Caco-2 (cell line): ENCODE results near the gene FHOD3. TPM values are rescaled to one million over a fixed set of nuclear protein-coding genes. Genes with fewer than 3 reads are reported as not detected.

Experiments
- BruUV-seq: library from RNA; stranded (reverse); fragments of 400-500 nt; replicated peaks from 2 replicates; lab custom pipeline; 2021; lab: Mats Ljungman, UMichigan
- CTCF ChIA-PET: fragments of 300-600 bp; sonication (Branson Sonifier 250); formaldehyde crosslinking; loops from one replicate; lab custom pipeline; 2022; ENCODE audit warnings: antibody characterized with exemption; lab: Charles Lee
- POLR2A ChIA-PET: fragments of 300-600 bp; sonication (Branson Sonifier 250); formaldehyde crosslinking; loops from one replicate; lab custom pipeline; 2022; ENCODE audit warnings: antibody characterized with exemption; lab: Charles Lee
- DNase-seq, 2 experiments: peaks; one replicate each; pipeline versions ENCODE4 v3.0.0 to v3.0.0-alpha.2; 2020 to 2022
- H3K27me3 ChIP-seq: replicated peaks from 2 replicates; pipeline ENCODE4 v1.6.0; 2011; ENCODE audit warnings: low read length; ENCODE audit not compliant: control insufficient read depth, insufficient read depth
- H3K36me3 ChIP-seq: 2 replicates; pipeline ENCODE4 v1.5.1; 2011; ENCODE audit warnings: low read length; ENCODE audit not compliant: control insufficient read depth, insufficient read depth
- H3K4me1 ChIP-seq: fragments of 250-450 bp; sonication (Bioruptor Pico); 2 replicates; pipeline ENCODE4 v1.5.1; 2020; ENCODE audit warnings: mild to moderate bottlenecking
- H3K4me3 ChIP-seq: 2 replicates; pipeline ENCODE4 v1.5.1; 2011; ENCODE audit warnings: low read depth, mild to moderate bottlenecking, control low read depth, low read length
- H3K9me3 ChIP-seq: fragments of 250-450 bp; sonication (Bioruptor Pico); 2 replicates; pipeline ENCODE4 v1.5.1; 2020; ENCODE audit warnings: mild to moderate bottlenecking, moderate library complexity
- H3K27ac Mint-ChIP-seq: one replicate; pipeline ENCODE4 v1.8.0; 2022; ENCODE audit warnings: mixed read lengths; ENCODE audit not compliant: unreplicated experiment
- H3K27me3 Mint-ChIP-seq: one replicate; pipeline ENCODE4 v1.8.0; 2022; ENCODE audit warnings: mixed read lengths; ENCODE audit not compliant: insufficient read depth, unreplicated experiment
- H3K36me3 Mint-ChIP-seq: one replicate; pipeline ENCODE4 v1.8.0; 2022; ENCODE audit warnings: mild to moderate bottlenecking, mixed read lengths; ENCODE audit not compliant: insufficient read depth, unreplicated experiment
- H3K4me1 Mint-ChIP-seq: one replicate; pipeline ENCODE4 v1.8.0; 2022; ENCODE audit warnings: low read depth, mixed read lengths; ENCODE audit not compliant: unreplicated experiment
- H3K4me3 Mint-ChIP-seq: one replicate; pipeline ENCODE4 v1.8.0; 2022; ENCODE audit warnings: mild to moderate bottlenecking, moderate library complexity, mixed read lengths; ENCODE audit not compliant: unreplicated experiment
- H3K9me3 Mint-ChIP-seq: one replicate; pipeline ENCODE4 v1.8.0; 2022; ENCODE audit warnings: mixed read lengths; ENCODE audit not compliant: unreplicated experiment
- CTCF ChIP-seq, 2 experiments: fragments of 200-600 bp in 1 of 2; IDR thresholded peaks; 1 replicate in 1 of 2; 2 replicates in 1 of 2; pipeline versions ENCODE4 v1.5.1 to v1.8.0; 2011 to 2022; ENCODE audit warnings: antibody characterized with exemption in 1 of 2, control low read depth in 1 of 2, inconsistent platforms in 1 of 2, low read depth in 1 of 2, low read length in 1 of 2, mild to moderate bottlenecking in 1 of 2, moderate library complexity in 1 of 2; ENCODE audit not compliant: insufficient read depth in 1 of 2, severe bottlenecking in 1 of 2, unreplicated experiment in 1 of 2
- intact Hi-C: fragments of 100-400 bp; cut with micrococcal nuclease; formaldehyde crosslinking; loops from one replicate; pipeline ENCODE4 v1.10.0; 2022; ENCODE audit not compliant: unreplicated experiment
- total RNA-seq: library from RNA; stranded (reverse); gene quantifications from 2 replicates; pipeline ENCODE4 v1.2.3, GENCODE V29; 2022

FHOD3 gene
- total RNA-seq, 1 experiment from 2014 or later = not detected

- POLR2A ChIA-PET = no interaction called here
- no peaks in the 10 kb centered on the region for H3K27me3 ChIP-seq
- H3K9me3 ChIP-seq = no peaks in the 10 kb centered on the region
- H3K36me3 ChIP-seq = no peaks in the 10 kb centered on the region
- Mint-ChIP-seq H3K27me3 (no peaks in the 10 kb centered on the region), H3K9me3 (no peaks in the 10 kb centered on the region), H3K4me3 (no peak overlapping the region), H3K4me1 (no peaks in the 10 kb centered on the region), H3K36me3 (no peaks in the 10 kb centered on the region), H3K27ac (no peak overlapping the region)
- no peak for DNase-seq
- TF ChIP-seq CTCF (IDR thresholded peaks at IDR 0.05; ENCODE audit: insufficient read depth in 1 of 2, low read depth in 1 of 2, low read length in 1 of 2, severe bottlenecking in 1 of 2, unreplicated experiment in 1 of 2) = no peak
- CTCF ChIA-PET = no interaction called here
- H3K4me1 ChIP-seq = no peaks in the 10 kb centered on the region
- intact Hi-C loops = no loop called here
- BruUV-seq = no TSS peak
- H3K4me3 ChIP-seq = no peak overlapping the region
Measured at GRCh38 chr18:36770315-36770946, 472.9 kb downstream of the FHOD3 start.

- H3K4me3 Mint-ChIP-seq = no peak overlapping the region
- Histone ChIP-seq H3K9me3 (no peaks in the 10 kb centered on the region), H3K4me3 (no peak overlapping the region), H3K36me3 (no peaks in the 10 kb centered on the region), H3K4me1 (no peaks in the 10 kb centered on the region), H3K27me3 (no peaks in the 10 kb centered on the region)
- H3K27me3 Mint-ChIP-seq = no peaks in the 10 kb centered on the region
- ChIA-PET POLR2A (no interaction called here), CTCF (no interaction called here)
- intact Hi-C loops = no loop called here
- TF ChIP-seq CTCF (IDR thresholded peaks at IDR 0.05; ENCODE audit: insufficient read depth in 1 of 2, low read depth in 1 of 2, low read length in 1 of 2, severe bottlenecking in 1 of 2, unreplicated experiment in 1 of 2) = no peak
- H3K27ac Mint-ChIP-seq = no peak overlapping the region
- H3K4me1 Mint-ChIP-seq = no peaks in the 10 kb centered on the region
- H3K36me3 Mint-ChIP-seq = no peaks in the 10 kb centered on the region
- no peak for DNase-seq
- BruUV-seq = no TSS peak
- no peaks in the 10 kb centered on the region for H3K9me3 Mint-ChIP-seq
Measured at GRCh38 chr18:36771245-36771644, 473.7 kb downstream of the FHOD3 start.

GRCh38 chr18:36772241-36772723 lies 474.8 kb downstream of the FHOD3 start:
- DNase-seq = no peak
- no peak overlapping the region for H3K4me3 Mint-ChIP-seq
- ChIA-PET CTCF (no interaction called here), POLR2A (no interaction called here)
- H3K9me3 Mint-ChIP-seq = no peaks in the 10 kb centered on the region
- no peaks in the 10 kb centered on the region for H3K27me3 Mint-ChIP-seq
- Histone ChIP-seq H3K9me3 (no peaks in the 10 kb centered on the region), H3K27me3 (no peaks in the 10 kb centered on the region), H3K4me1 (no peaks in the 10 kb centered on the region), H3K4me3 (no peak overlapping the region), H3K36me3 (no peaks in the 10 kb centered on the region)
- H3K27ac Mint-ChIP-seq = no peak overlapping the region
- intact Hi-C loops = no loop called here
- no peaks in the 10 kb centered on the region for H3K4me1 Mint-ChIP-seq
- H3K36me3 Mint-ChIP-seq = no peaks in the 10 kb centered on the region
- BruUV-seq = no TSS peak
- no peak for TF ChIP-seq CTCF (IDR thresholded peaks at IDR 0.05; ENCODE audit: insufficient read depth in 1 of 2, low read depth in 1 of 2, low read length in 1 of 2, severe bottlenecking in 1 of 2, unreplicated experiment in 1 of 2)
